PC-3 (cell line): ENCODE measurements around the gene SPDEF. TPM values are rescaled to one million over a fixed set of nuclear protein-coding genes. Genes with fewer than 3 reads are reported as not detected.

Experiments used
- ATAC-seq: fragments of 200-7000 bp; cut with Tn5 transposase; 2 replicates; pipeline ENCODE4 v1.9.1; 2020; ENCODE audit warnings: mild to moderate bottlenecking, moderate library complexity
- BruUV-seq: library from RNA; stranded (reverse); fragments of 400-500 nt; replicated peaks from 2 replicates; lab custom pipeline; 2021; lab: Mats Ljungman, UMichigan
- CTCF ChIA-PET: fragments of 300-600 bp; sonication (Branson Sonifier 250); formaldehyde crosslinking; loops from one replicate; lab custom pipeline; 2022; ENCODE audit warnings: antibody characterized with exemption; lab: Charles Lee
- POLR2A ChIA-PET: fragments of 300-600 bp; sonication (Branson Sonifier 250); formaldehyde crosslinking; loops from one replicate; lab custom pipeline; 2022; ENCODE audit warnings: antibody characterized with exemption; ENCODE audit not compliant: unreplicated experiment; lab: Charles Lee
- DNase-seq: peaks from one replicate; pipeline ENCODE4 v3.0.0-alpha.2; 2015
- H2AFZ ChIP-seq: fragments of 300-600 bp; sonication (generic); 2 replicates; pipeline ENCODE4 v1.6.0; 2016; ENCODE audit warnings: antibody characterized with exemption, low read length
- H3F3A ChIP-seq: fragments of 300-600 bp; sonication (generic); one replicate; pipeline ENCODE4 v1.6.0; 2017; ENCODE audit warnings: antibody characterized with exemption, low read length, control low read depth, mild to moderate bottlenecking; ENCODE audit not compliant: unreplicated experiment
- H3K27ac ChIP-seq: fragments of 300-600 bp; sonication (generic); 2 replicates; pipeline ENCODE4 v1.5.1; 2016; ENCODE audit warnings: mild to moderate bottlenecking, low read length
- H3K27me3 ChIP-seq: fragments of 300-600 bp; sonication (generic); 2 replicates; pipeline ENCODE4 v1.6.1; 2016; ENCODE audit warnings: low read length, mixed read lengths
- H3K36me3 ChIP-seq: fragments of 300-600 bp; sonication (generic); 2 replicates; pipeline ENCODE4 v1.6.1; 2016; ENCODE audit warnings: low read depth, mixed run types, low read length, mixed read lengths
- H3K4me1 ChIP-seq: fragments of 300-600 bp; sonication (generic); 2 replicates; pipeline ENCODE4 v1.5.1; 2016; ENCODE audit warnings: low read length; ENCODE audit not compliant: insufficient read depth
- H3K4me2 ChIP-seq: fragments of 300-600 bp; sonication (generic); 2 replicates; pipeline ENCODE4 v1.6.0; 2016; ENCODE audit warnings: low read length
- H3K4me3 ChIP-seq: fragments of 300-600 bp; sonication (generic); 2 replicates; pipeline ENCODE4 v1.5.1; 2016; ENCODE audit warnings: mild to moderate bottlenecking, low read length, mixed read lengths
- H3K79me2 ChIP-seq: fragments of 300-600 bp; sonication (generic); 2 replicates; pipeline ENCODE4 v1.6.1; 2017; ENCODE audit warnings: low read length, mixed read lengths
- H3K9ac ChIP-seq: fragments of 300-600 bp; sonication (generic); 2 replicates; pipeline ENCODE4 v1.6.0; 2016; ENCODE audit warnings: mild to moderate bottlenecking, low read length
- H3K9me2 ChIP-seq: fragments of 300-600 bp; sonication (generic); replicated peaks from 2 replicates; pipeline ENCODE4 v1.6.1; 2016; ENCODE audit warnings: mixed run types, low read length, mixed read lengths
- H3K9me3 ChIP-seq: fragments of 300-600 bp; sonication (generic); 2 replicates; pipeline ENCODE4 v1.6.1; 2016; ENCODE audit warnings: low read length, mixed read lengths
- H4K20me1 ChIP-seq: fragments of 300-600 bp; sonication (generic); 2 replicates; pipeline ENCODE4 v1.6.1; 2016; ENCODE audit warnings: low read length, mixed read lengths
- CTCF ChIP-seq: fragments of 300-600 bp; sonication (generic); conservative IDR thresholded peaks from 2 replicates; pipeline ENCODE4 v1.5.1; 2017; ENCODE audit warnings: antibody characterized with exemption, low read depth, mild to moderate bottlenecking, low read length
- EZH2 ChIP-seq: fragments of 300-600 bp; sonication (generic); IDR thresholded peaks from one replicate; pipeline ENCODE4 v1.6.1; 2017; ENCODE audit warnings: antibody characterized with exemption, mild to moderate bottlenecking, low read length; ENCODE audit not compliant: unreplicated experiment
- EZH2phosphoT487 ChIP-seq: fragments of 300-600 bp; sonication (generic); IDR thresholded peaks from 2 replicates; pipeline ENCODE4 v1.6.1; 2018; ENCODE audit warnings: mild to moderate bottlenecking, antibody characterized with exemption, low read length, borderline replicate concordance
- intact Hi-C: fragments of 100-400 bp; cut with micrococcal nuclease; formaldehyde crosslinking; loops from 2 replicates; pipeline ENCODE4 v1.9.0; 2023
- total RNA-seq: library from RNA; depleted of rRNA; stranded (reverse); fragments of >200 nt; gene quantifications from 2 replicates; pipeline ENCODE4 v1.2.3, GENCODE V29; 2014

The SPDEF gene
- total RNA-seq, 1 experiment from 2014 or later: 190 TPM

GRCh38 chr6:34562350-34562749, 6.2 kb upstream of the SPDEF start:
- CTCF ChIA-PET: no interaction called here

GRCh38 chr6:34561227-34561530, 5.0 kb upstream of the SPDEF start:
- H3K4me1 ChIP-seq: peaks cover 8% of the 10 kb centered on the region
- H3K4me2 ChIP-seq: no peak overlapping the region
- no peak overlapping the region for H2AFZ ChIP-seq
- POLR2A ChIA-PET: no interaction called here
- H3K9me2 ChIP-seq: no peaks in the 10 kb centered on the region
- H3K9me3 ChIP-seq: no peaks in the 10 kb centered on the region
- BruUV-seq: no TSS peak
- DNase-seq (no peak), ATAC-seq (no peak)
- H3K4me3 ChIP-seq: no peak overlapping the region
- no peaks in the 10 kb centered on the region for H3K36me3 ChIP-seq
- H3K27ac ChIP-seq: no peak overlapping the region
- no peaks in the 10 kb centered on the region for H3K27me3 ChIP-seq
- TF ChIP-seq CTCF: no peak
- no peak for TF ChIP-seq EZH2
- TF ChIP-seq EZH2phosphoT487: no peak
- H3K9ac ChIP-seq: no peak overlapping the region
- no peaks in the 10 kb centered on the region for H3F3A ChIP-seq
- no peaks in the 10 kb centered on the region for H3K79me2 ChIP-seq
- intact Hi-C loops: no loop called here
- CTCF ChIA-PET: no interaction called here
- no peaks in the 10 kb centered on the region for H4K20me1 ChIP-seq

More at GRCh38 chr6:34562350-34562749, 6.2 kb upstream of the SPDEF start:
- Histone ChIP-seq H2AFZ (no peak overlapping the region), H3K9me2 (no peaks in the 10 kb centered on the region), H3K9ac (no peak overlapping the region), H3K9me3 (no peaks in the 10 kb centered on the region), H3K27me3 (no peaks in the 10 kb centered on the region), H3K36me3 (no peaks in the 10 kb centered on the region), H3K4me1 (no peaks in the 10 kb centered on the region), H3K27ac (no peak overlapping the region), H3K4me3 (no peak overlapping the region), H3K79me2 (no peaks in the 10 kb centered on the region), H3F3A (no peaks in the 10 kb centered on the region), H3K4me2 (no peak overlapping the region), H4K20me1 (no peaks in the 10 kb centered on the region)
- ATAC-seq: no peak
- no TSS peak for BruUV-seq
- DNase-seq: no peak
- TF ChIP-seq CTCF (no peak), EZH2 (no peak), EZH2phosphoT487 (no peak)
- intact Hi-C loops: no loop called here
- POLR2A ChIA-PET: no interaction called here

GRCh38 chr6:34560366-34561226, 4.5 kb upstream of the SPDEF start:
- no peak overlapping the region for H3K4me3 ChIP-seq
- no peaks in the 10 kb centered on the region for H3K27me3 ChIP-seq
- no peak overlapping the region for H2AFZ ChIP-seq
- H3K27ac ChIP-seq: no peak overlapping the region
- peaks cover 12% of the 10 kb centered on the region for H3K4me1 ChIP-seq
- BruUV-seq: no TSS peak
- DNase-seq: no peak
- H3K36me3 ChIP-seq: no peaks in the 10 kb centered on the region
- H3F3A ChIP-seq: no peaks in the 10 kb centered on the region
- H3K79me2 ChIP-seq: peaks cover 5% of the 10 kb centered on the region
- H4K20me1 ChIP-seq: no peaks in the 10 kb centered on the region
- intact Hi-C loops: no loop called here
- no peaks in the 10 kb centered on the region for H3K9me3 ChIP-seq
- H3K9ac ChIP-seq: no peak overlapping the region
- no peaks in the 10 kb centered on the region for H3K9me2 ChIP-seq
- ATAC-seq: peak; percentile 3; the same call in 1 of the 2 replicates
- ChIA-PET CTCF (interaction anchor here (0.6 kb wide), 1 partner anchor 365 kb away, joined by 3 read pairs; no protein-coding TSS in a partner anchor), POLR2A (no interaction called here)
- no peak overlapping the region for H3K4me2 ChIP-seq
- TF ChIP-seq CTCF (peak; percentile 28; the same call in 1 of the 2 replicates), EZH2 (no peak)
